K562 (cell line): ENCODE results near the gene FMNL3.

Experiments used
- CBFA2T3 ChIP-seq: fragments of 450-650 bp; IDR thresholded peaks from 2 replicates; pipeline ENCODE4 v1.6.1; 2017
- CTCF ChIP-seq, 3 experiments: IDR thresholded peaks in 2 of 3; conservative IDR thresholded peaks in 1 of 3; 2 replicates each; pipeline ENCODE4 v1.5.1; 2011 to 2012; ENCODE audit warnings: low read length in 3 of 3, mild to moderate bottlenecking in 3 of 3, control low read depth in 2 of 3, improper control_type of control experiment in 1 of 3, inconsistent platforms in 1 of 3, low read depth in 1 of 3, mixed read lengths in 1 of 3, moderate library complexity in 1 of 3; ENCODE audit not compliant: insufficient read depth in 2 of 3
- ETV5 ChIP-seq: sonication (generic); formaldehyde crosslinking; IDR thresholded peaks from 2 replicates; pipeline ENCODE4 v1.4.0; 2020; ENCODE audit warnings: low read depth, mild to moderate bottlenecking, missing genetic modification reagents
- RBM22 ChIP-seq: fragments of 200-400 bp; formaldehyde crosslinking; IDR thresholded peaks from 2 replicates; pipeline ENCODE4 v1.6.1; 2018; ENCODE audit warnings: low read length, low read depth; ENCODE audit not compliant: poor library complexity, severe bottlenecking
- SMC3 ChIP-seq: conservative IDR thresholded peaks from 2 replicates; pipeline ENCODE4 v1.6.1; 2011; ENCODE audit warnings: low read depth, low read length, improper control_type of control experiment; ENCODE audit not compliant: insufficient read depth
- TBP ChIP-seq: optimal IDR thresholded peaks from 2 replicates; pipeline ENCODE3; 2011; ENCODE audit warnings: low read depth, low read length, improper control_type of control experiment
- TCF7L2 ChIP-seq: fragments of 150-350 bp; IDR thresholded peaks from 2 replicates; pipeline ENCODE4 v1.6.1; 2016; ENCODE audit warnings: low read depth, mild to moderate bottlenecking, low read length, moderate library complexity
- ZZZ3 ChIP-seq: fragments of 450-650 bp; IDR thresholded peaks from 2 replicates; pipeline ENCODE4 v1.6.1; 2016; ENCODE audit warnings: antibody characterized with exemption, mild to moderate bottlenecking, moderate library complexity
- TF ChIP-seq, protein P1 (sequence below): IDR thresholded peaks from 3 replicates; pipeline ENCODE4 v1.6.1; 2011; ENCODE audit warnings: borderline replicate concordance, mild to moderate bottlenecking; ENCODE audit not compliant: insufficient read length, insufficient read depth

- TF ChIP-seq ZZZ3 (no peak), CBFA2T3 (no peak), RBM22 (no peak), TCF7L2 (no peak), CTCF (IDR thresholded peaks at IDR 0.05 in 2 of 3, conservative IDR thresholded peaks at IDR 0.05 in 1 of 3; ENCODE audit: insufficient read depth in 2 of 3, low read depth in 1 of 3, low read length in 3 of 3) (no peak), ETV5 (CRISPR knock-in tag) (no peak), TBP (no peak), SMC3 (no peak)
- TF ChIP-seq, protein P1, sequence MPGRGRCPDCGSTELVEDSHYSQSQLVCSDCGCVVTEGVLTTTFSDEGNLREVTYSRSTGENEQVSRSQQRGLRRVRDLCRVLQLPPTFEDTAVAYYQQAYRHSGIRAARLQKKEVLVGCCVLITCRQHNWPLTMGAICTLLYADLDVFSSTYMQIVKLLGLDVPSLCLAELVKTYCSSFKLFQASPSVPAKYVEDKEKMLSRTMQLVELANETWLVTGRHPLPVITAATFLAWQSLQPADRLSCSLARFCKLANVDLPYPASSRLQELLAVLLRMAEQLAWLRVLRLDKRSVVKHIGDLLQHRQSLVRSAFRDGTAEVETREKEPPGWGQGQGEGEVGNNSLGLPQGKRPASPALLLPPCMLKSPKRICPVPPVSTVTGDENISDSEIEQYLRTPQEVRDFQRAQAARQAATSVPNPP: no peak
Measured at GRCh38 chr12:49661191-49661590, 46.0 kb downstream of the FMNL3 start.
